ENCODE measurements around the gene VPS37B. TPM values are rescaled to one million over a fixed set of nuclear protein-coding genes. Genes with fewer than 3 reads are reported as not detected.

VPS37B gene
- total and polyA plus RNA-seq, 2 donors (not counting 3 experiments of a cell fraction or from before 2014, with no cell fraction given), result 39.5 to 45.9 TPM

DNA sequence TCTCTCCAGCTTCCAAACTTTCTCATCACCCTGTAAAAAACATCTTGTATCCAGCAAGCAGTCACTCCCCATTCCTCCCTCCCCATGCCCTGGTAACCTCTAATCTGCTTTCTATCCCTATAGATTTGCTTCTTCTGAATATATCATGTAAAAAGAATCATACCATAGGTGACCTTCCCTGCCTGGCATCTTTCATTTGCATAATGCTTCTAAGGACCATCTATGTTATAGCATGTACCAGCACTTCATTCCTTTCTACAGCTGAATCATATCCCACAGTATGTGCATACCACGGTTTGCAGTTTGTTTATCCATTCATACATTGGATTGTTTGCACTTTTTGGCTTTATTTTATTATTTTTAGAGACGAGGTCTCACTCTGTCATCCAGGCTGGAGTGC, 22.9 kb upstream of the VPS37B start:
- intact Hi-C loops (cut with micrococcal nuclease) (no loop called here), dilution Hi-C loops (cut with MboI; ENCODE audit: extremely low pct_ligation_motif_present, low sequenced_read_pairs) (no loop called here)
- Histone ChIP-seq H3K9ac (replicated peaks; ENCODE audit: extremely low read depth, insufficient read depth, low read length) (no peak overlapping the region), H3K4me1 (ENCODE audit: control insufficient read depth, extremely low read depth, insufficient read depth, low read length) (peaks cover 5% of the 10 kb centered on the region), H3K9me3 (replicated peaks; ENCODE audit: control insufficient read depth, insufficient read depth, low read length) (no peaks in the 10 kb centered on the region), H3K4me2 (ENCODE audit: insufficient read depth, low read length) (no peak overlapping the region), H3K27me3 (ENCODE audit: control insufficient read depth in 2 of 2, insufficient read depth in 2 of 2, low read length in 2 of 2) (no peaks in the 10 kb centered on the region), H3K79me2 (ENCODE audit: control insufficient read depth, insufficient read depth, low read length) (no peaks in the 10 kb centered on the region), H3K9me1 (replicated peaks; ENCODE audit: control insufficient read depth, extremely low read depth, insufficient read depth, low read length) (no peaks in the 10 kb centered on the region), H3K4me3 (replicated peaks in 1 of 3; ENCODE audit: insufficient read depth in 1 of 3, low read depth in 1 of 3, low read length in 3 of 3) (no peak overlapping the region), H3K36me3 (ENCODE audit: control insufficient read depth in 2 of 2, extremely low read depth in 1 of 2, insufficient read depth in 2 of 2, low read length in 2 of 2) (no peaks in the 10 kb centered on the region), H2AFZ (ENCODE audit: low read depth, low read length) (no peak overlapping the region), H3K27ac (ENCODE audit: insufficient read depth, low read depth, low read length) (no peak overlapping the region), H4K20me1 (replicated peaks; ENCODE audit: control insufficient read depth, extremely low read depth, insufficient read depth, low read length) (no peaks in the 10 kb centered on the region)
- CTCF ChIA-PET, result interaction anchor here (0.9 kb wide), 1 partner anchor 33 kb away, joined by 3 read pairs; no protein-coding TSS in a partner anchor
- DNase-seq (ENCODE audit: low read depth, low spot score) (no peak), FAIRE-seq (no peak)
- BruUV-seq (replicated peaks), result no TSS peak
- POLR2A ChIA-PET, result no interaction called here
- no peak for TF ChIP-seq JUN (IDR thresholded peaks at IDR 0.05; ENCODE audit: borderline replicate concordance, insufficient read depth, insufficient read length, low read depth)
- no peak for TF ChIP-seq MAX (IDR thresholded peaks at IDR 0.05; ENCODE audit: insufficient read depth, insufficient read length)
- TF ChIP-seq FOS (IDR thresholded peaks at IDR 0.05; ENCODE audit: borderline replicate concordance, insufficient read depth, low read length), result no peak
- no peak for TF ChIP-seq CTCF (IDR thresholded peaks at IDR 0.05; ENCODE audit: extremely low read depth in 1 of 2, insufficient read depth in 1 of 2, low read depth in 1 of 2, low read length in 2 of 2)
- TF ChIP-seq POLR2AphosphoS5 (IDR thresholded peaks at IDR 0.05; ENCODE audit: insufficient read depth, low read depth, low read length), result no peak
- no peak for TF ChIP-seq POLR2A (IDR thresholded peaks at IDR 0.05; ENCODE audit: low read depth, low read length)
- TF ChIP-seq MYC (IDR thresholded peaks at IDR 0.05; ENCODE audit: low read depth, low read length), result no peak
- no peak for TF ChIP-seq EZH2 (IDR thresholded peaks at IDR 0.05; ENCODE audit: borderline replicate concordance, low read depth, low read length, severe bottlenecking)
- TF ChIP-seq GATA2 (IDR thresholded peaks at IDR 0.05; ENCODE audit: insufficient read depth, insufficient read length, low read depth, low read length), result no peak
